ENCODE data around the gene APBB1IP.

DNA sequence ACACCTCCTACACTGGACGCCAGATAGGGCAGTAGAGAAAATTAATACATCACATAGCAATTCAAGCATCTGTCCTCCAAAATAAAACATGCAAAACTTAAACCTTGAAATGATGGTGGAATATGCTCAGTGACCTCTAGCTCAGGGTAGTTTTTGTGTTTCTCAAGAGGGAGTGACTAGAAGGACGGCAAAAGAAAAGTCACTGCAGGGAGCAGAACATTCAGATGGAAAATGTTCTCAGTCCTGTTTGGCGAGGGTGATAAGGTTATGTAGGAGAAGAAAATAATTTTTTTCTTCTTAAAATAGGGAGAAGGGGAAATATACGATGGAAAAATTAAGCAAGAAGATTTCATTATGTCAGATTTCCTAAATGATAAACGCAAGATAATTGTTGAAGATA lies 50.9 kb downstream of the APBB1IP start:
- TF ChIP-seq, protein P1, sequence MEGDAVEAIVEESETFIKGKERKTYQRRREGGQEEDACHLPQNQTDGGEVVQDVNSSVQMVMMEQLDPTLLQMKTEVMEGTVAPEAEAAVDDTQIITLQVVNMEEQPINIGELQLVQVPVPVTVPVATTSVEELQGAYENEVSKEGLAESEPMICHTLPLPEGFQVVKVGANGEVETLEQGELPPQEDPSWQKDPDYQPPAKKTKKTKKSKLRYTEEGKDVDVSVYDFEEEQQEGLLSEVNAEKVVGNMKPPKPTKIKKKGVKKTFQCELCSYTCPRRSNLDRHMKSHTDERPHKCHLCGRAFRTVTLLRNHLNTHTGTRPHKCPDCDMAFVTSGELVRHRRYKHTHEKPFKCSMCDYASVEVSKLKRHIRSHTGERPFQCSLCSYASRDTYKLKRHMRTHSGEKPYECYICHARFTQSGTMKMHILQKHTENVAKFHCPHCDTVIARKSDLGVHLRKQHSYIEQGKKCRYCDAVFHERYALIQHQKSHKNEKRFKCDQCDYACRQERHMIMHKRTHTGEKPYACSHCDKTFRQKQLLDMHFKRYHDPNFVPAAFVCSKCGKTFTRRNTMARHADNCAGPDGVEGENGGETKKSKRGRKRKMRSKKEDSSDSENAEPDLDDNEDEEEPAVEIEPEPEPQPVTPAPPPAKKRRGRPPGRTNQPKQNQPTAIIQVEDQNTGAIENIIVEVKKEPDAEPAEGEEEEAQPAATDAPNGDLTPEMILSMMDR (IDR thresholded peaks at IDR 0.05): no peak
- TF ChIP-seq POLR2A (IDR thresholded peaks at IDR 0.05): no peak
